ENCODE data around the gene OR8D4.

OR8D4 gene

GRCh38 chr11:123924027-123924426 lies 22.1 kb downstream of the OR8D4 start:
- no peaks in the 10 kb centered on the region for H3K27me3 Mint-ChIP-seq
- H3K36me3 Mint-ChIP-seq (ENCODE audit: insufficient read depth), result no peaks in the 10 kb centered on the region
- no peaks in the 10 kb centered on the region for H3K4me1 Mint-ChIP-seq (ENCODE audit: low read depth in 2 of 2)
- DNase-seq (no peak), ATAC-seq (replicated peaks) (no peak)
- H3K4me3 Mint-ChIP-seq, result no peak overlapping the region
- no peaks in the 10 kb centered on the region for H3K9me3 Mint-ChIP-seq
- no peak overlapping the region for H3K27ac Mint-ChIP-seq

- ATAC-seq (replicated peaks) (no peak), DNase-seq (no peak)
- H3K27ac Mint-ChIP-seq, result no peak within 1 kb of the TSS
- H3K4me1 Mint-ChIP-seq (ENCODE audit: low read depth in 2 of 2), result no peaks in the 10 kb centered on the region
- no peak within 1 kb of the TSS for H3K4me3 Mint-ChIP-seq
- H3K27me3 Mint-ChIP-seq, result peaks cover 0 to 5% of the 10 kb centered on the region in 2 donors
- H3K9me3 Mint-ChIP-seq, result peaks cover 7 to 19% of the 10 kb centered on the region in 2 donors
- no peaks in the 10 kb centered on the region for H3K36me3 Mint-ChIP-seq (ENCODE audit: insufficient read depth)
These were observed 37.4 kb downstream of the OR8D4 start, which contains the start of gene OR4D5 for GRCh38 chr11:123939317-123939716. Gene OR4D5, plus strand, starts transcription at chr11:123939617. Its CDS starts 0 bp downstream, at chr11:123939617.

- H3K9me3 Mint-ChIP-seq, result peaks cover 7 to 17% of the 10 kb centered on the region in 2 donors
- no peak overlapping the region for H3K27ac Mint-ChIP-seq
- H3K27me3 Mint-ChIP-seq, result peaks cover 0 to 5% of the 10 kb centered on the region in 2 donors
- H3K36me3 Mint-ChIP-seq (ENCODE audit: insufficient read depth), result no peaks in the 10 kb centered on the region
- ATAC-seq (replicated peaks) (no peak), DNase-seq (no peak)
- no peak overlapping the region for H3K4me3 Mint-ChIP-seq
- H3K4me1 Mint-ChIP-seq (ENCODE audit: low read depth in 2 of 2), result no peaks in the 10 kb centered on the region
These were observed 40.4 kb downstream of the OR8D4 start for GRCh38 chr11:123942413-123942812.

- no peak for ATAC-seq (replicated peaks)
- H3K27ac Mint-ChIP-seq, result no peak within 1 kb of the TSS
- H3K4me1 Mint-ChIP-seq (ENCODE audit: low read depth in 2 of 2), result no peaks in the 10 kb centered on the region
- no peaks in the 10 kb centered on the region for H3K36me3 Mint-ChIP-seq (ENCODE audit: insufficient read depth)
- no peak for DNase-seq
- no peak within 1 kb of the TSS for H3K4me3 Mint-ChIP-seq
- H3K9me3 Mint-ChIP-seq, result peaks cover 9 to 14% of the 10 kb centered on the region in 2 donors
- peaks cover 0 to 5% of the 10 kb centered on the region in 2 donors for H3K27me3 Mint-ChIP-seq
These were observed 41.8 kb downstream of the OR8D4 start, which contains the start of gene OR6T1 for GRCh38 chr11:123943738-123944137. Gene OR6T1, minus strand, starts transcription at chr11:123943838. Its CDS starts 0 bp downstream, at chr11:123943838.

- Mint-ChIP-seq H3K4me1 (ENCODE audit: low read depth in 2 of 2) (no peaks in the 10 kb centered on the region), H3K4me3 (no peak overlapping the region), H3K27ac (no peak overlapping the region), H3K9me3 (peaks cover 5 to 9% of the 10 kb centered on the region in 2 donors), H3K27me3 (no peaks in the 10 kb centered on the region), H3K36me3 (ENCODE audit: insufficient read depth) (no peaks in the 10 kb centered on the region)
- DNase-seq, result no peak
- ATAC-seq (replicated peaks), result no peak
These were observed 43.2 kb downstream of the OR8D4 start for GRCh38 chr11:123945132-123945531.

GRCh38 chr11:123956752-123957151 lies 54.8 kb downstream of the OR8D4 start:
- Mint-ChIP-seq H3K27ac (no peak overlapping the region), H3K36me3 (ENCODE audit: insufficient read depth) (peaks cover 2% of the 10 kb centered on the region), H3K9me3 (peaks cover 9 to 10% of the 10 kb centered on the region in 2 donors), H3K4me3 (no peak overlapping the region), H3K4me1 (ENCODE audit: low read depth in 2 of 2) (no peaks in the 10 kb centered on the region), H3K27me3 (no peaks in the 10 kb centered on the region)
- DNase-seq (no peak), ATAC-seq (replicated peaks) (no peak)
